Muscle layer of colon (tissue), 2 donors: Measurements from ENCODE around the gene GPHB5.

ENCODE experiments used
- H3K27ac ChIP-seq: one replicate; pipeline ENCODE4 v1.7.0; 2013; ENCODE audit warnings: low read depth, mild to moderate bottlenecking, low read length, moderate library complexity
- H3K27me3 ChIP-seq, 2 donors: one replicate each; pipeline ENCODE4 v1.7.0; 2013; ENCODE audit warnings: low read length in 2 of 2, mild to moderate bottlenecking in 2 of 2; ENCODE audit not compliant: insufficient read depth in 2 of 2, control insufficient read depth in 1 of 2
- H3K36me3 ChIP-seq: one replicate; pipeline ENCODE4 v1.7.0; 2013; ENCODE audit warnings: mild to moderate bottlenecking, low read length; ENCODE audit not compliant: insufficient read depth
- H3K4me1 ChIP-seq: one replicate; pipeline ENCODE4 v1.7.0; 2013; ENCODE audit warnings: mild to moderate bottlenecking, low read length; ENCODE audit not compliant: insufficient read depth
- H3K4me3 ChIP-seq, 2 donors: one replicate each; pipeline ENCODE4 v1.7.0; 2013; ENCODE audit warnings: low read length in 2 of 2, low read depth in 1 of 2, mild to moderate bottlenecking in 1 of 2, moderate library complexity in 1 of 2
- H3K9ac ChIP-seq: one replicate; pipeline ENCODE4 v1.7.0; 2013; ENCODE audit warnings: low read length
- H3K9me3 ChIP-seq: one replicate; pipeline ENCODE4 v1.7.0; 2013; ENCODE audit warnings: mild to moderate bottlenecking, low read length
- donor health status: abdominal sarcoma.
- donor health status: Adenocarcinoma of cecum.

GPHB5 gene

GRCh38 chr14:63318835-63319234 is at the start of gene GPHB5:
GPHB5 (minus strand) TSS chr14:63318935; CDS start chr14:63317849, 1,086 bp downstream.
- Histone ChIP-seq H3K4me3 (no peak within 1 kb of the TSS), H3K36me3 (no peaks in the 10 kb centered on the region), H3K27me3 (no peaks in the 10 kb centered on the region), H3K4me1 (no peaks in the 10 kb centered on the region), H3K9ac (no peak within 1 kb of the TSS), H3K9me3 (no peaks in the 10 kb centered on the region), H3K27ac (no peak within 1 kb of the TSS)

- Histone ChIP-seq H3K9me3 (no peaks in the 10 kb centered on the region), H3K27me3 (no peaks in the 10 kb centered on the region), H3K36me3 (no peaks in the 10 kb centered on the region), H3K9ac (no peak overlapping the region), H3K4me1 (no peaks in the 10 kb centered on the region), H3K27ac (no peak overlapping the region), H3K4me3 (no peak overlapping the region)
These were observed 49.1 kb upstream of the GPHB5 start for GRCh38 chr14:63367742-63368364.

GRCh38 chr14:63362389-63362819 is 43.7 kb upstream of the GPHB5 start:
- no peaks in the 10 kb centered on the region for H3K9me3 ChIP-seq
- H3K36me3 ChIP-seq: no peaks in the 10 kb centered on the region
- H3K4me3 ChIP-seq: no peak overlapping the region
- H3K4me1 ChIP-seq: no peaks in the 10 kb centered on the region
- no peaks in the 10 kb centered on the region for H3K27me3 ChIP-seq
- no peak overlapping the region for H3K27ac ChIP-seq
- H3K9ac ChIP-seq: no peak overlapping the region

GRCh38 chr14:63361790-63362189 is 43.1 kb upstream of the GPHB5 start:
- Histone ChIP-seq H3K27ac (no peak overlapping the region), H3K9me3 (no peaks in the 10 kb centered on the region), H3K27me3 (no peaks in the 10 kb centered on the region), H3K4me3 (no peak overlapping the region), H3K4me1 (no peaks in the 10 kb centered on the region), H3K36me3 (no peaks in the 10 kb centered on the region), H3K9ac (no peak overlapping the region)

- Histone ChIP-seq H3K27me3 (no peaks in the 10 kb centered on the region), H3K4me1 (no peaks in the 10 kb centered on the region), H3K36me3 (no peaks in the 10 kb centered on the region), H3K9ac (no peak overlapping the region), H3K9me3 (no peaks in the 10 kb centered on the region), H3K27ac (no peak overlapping the region), H3K4me3 (no peak overlapping the region)
These were observed 39.1 kb upstream of the GPHB5 start for GRCh38 chr14:63357841-63358240.

- H3K36me3 ChIP-seq: no peaks in the 10 kb centered on the region
- no peaks in the 10 kb centered on the region for H3K9me3 ChIP-seq
- no peak overlapping the region for H3K9ac ChIP-seq
- no peaks in the 10 kb centered on the region for H3K27me3 ChIP-seq
- H3K4me3 ChIP-seq: no peak overlapping the region
- no peaks in the 10 kb centered on the region for H3K4me1 ChIP-seq
- H3K27ac ChIP-seq: no peak overlapping the region
These were observed 27.1 kb upstream of the GPHB5 start for GRCh38 chr14:63345826-63346225.

GRCh38 chr14:63344336-63344735 is 25.6 kb upstream of the GPHB5 start:
- H3K36me3 ChIP-seq: no peaks in the 10 kb centered on the region
- no peak overlapping the region for H3K4me3 ChIP-seq
- H3K9me3 ChIP-seq: no peaks in the 10 kb centered on the region
- H3K27me3 ChIP-seq: no peaks in the 10 kb centered on the region
- H3K9ac ChIP-seq: no peak overlapping the region
- no peaks in the 10 kb centered on the region for H3K4me1 ChIP-seq
- H3K27ac ChIP-seq: no peak overlapping the region

GRCh38 chr14:63343878-63344277 is 25.1 kb upstream of the GPHB5 start:
- no peak overlapping the region for H3K27ac ChIP-seq
- H3K36me3 ChIP-seq: no peaks in the 10 kb centered on the region
- H3K9ac ChIP-seq: no peak overlapping the region
- no peaks in the 10 kb centered on the region for H3K4me1 ChIP-seq
- no peak overlapping the region for H3K4me3 ChIP-seq
- no peaks in the 10 kb centered on the region for H3K27me3 ChIP-seq
- H3K9me3 ChIP-seq: no peaks in the 10 kb centered on the region

GRCh38 chr14:63342371-63342770 is 23.6 kb upstream of the GPHB5 start:
- Histone ChIP-seq H3K4me3 (no peak overlapping the region), H3K9me3 (no peaks in the 10 kb centered on the region)

GRCh38 chr14:63328787-63329737 is 10.3 kb upstream of the GPHB5 start:
- Histone ChIP-seq H3K9ac (no peak overlapping the region), H3K4me3 (no peak overlapping the region), H3K27ac (no peak overlapping the region), H3K27me3 (no peaks in the 10 kb centered on the region), H3K9me3 (no peaks in the 10 kb centered on the region), H3K4me1 (no peaks in the 10 kb centered on the region), H3K36me3 (no peaks in the 10 kb centered on the region)

More at GRCh38 chr14:63342371-63342770, 23.6 kb upstream of the GPHB5 start:
- Histone ChIP-seq H3K9ac (no peak overlapping the region), H3K4me1 (no peaks in the 10 kb centered on the region), H3K27me3 (no peaks in the 10 kb centered on the region), H3K27ac (no peak overlapping the region), H3K36me3 (no peaks in the 10 kb centered on the region)

GRCh38 chr14:63326840-63327239 is 8.1 kb upstream of the GPHB5 start:
- Histone ChIP-seq H3K27me3 (no peaks in the 10 kb centered on the region), H3K9ac (no peak overlapping the region), H3K4me3 (no peak overlapping the region), H3K9me3 (no peaks in the 10 kb centered on the region), H3K36me3 (no peaks in the 10 kb centered on the region), H3K27ac (no peak overlapping the region), H3K4me1 (no peaks in the 10 kb centered on the region)
